HG03039 (cell line): ENCODE results near the gene DGAT2L6.
A peak's percentile ranks its signal among the peaks of the same experiment; 100 is the strongest.

ENCODE experiments used
- ATAC-seq: cut with Tn5 transposase; IDR thresholded peaks from one replicate; pipeline ENCODE4 v1.9.1; 2021; ENCODE audit warnings: mild to moderate bottlenecking, moderate library complexity; ENCODE audit not compliant: unreplicated experiment

DGAT2L6 gene

GRCh38 chrX:70176938-70177533 is at the start of gene DGAT2L6:
TSS of gene DGAT2L6 (plus strand) at chrX:70177483. CDS start at chrX:70177583, 100 bp downstream.
- no peak for ATAC-seq

GRCh38 chrX:70128071-70128470 is 49.2 kb upstream of the DGAT2L6 start:
- ATAC-seq = no peak

GRCh38 chrX:70129816-70130215 is 47.5 kb upstream of the DGAT2L6 start:
- ATAC-seq = no peak

GRCh38 chrX:70132224-70132623 is 45.1 kb upstream of the DGAT2L6 start:
- ATAC-seq = no peak

- ATAC-seq = no peak
Observed at GRCh38 chrX:70132877-70133302, 44.4 kb upstream of the DGAT2L6 start.

- ATAC-seq = peak; percentile 82
Observed at GRCh38 chrX:70133303-70134115, 43.8 kb upstream of the DGAT2L6 start, which contains the start of gene IGBP1. TSS of gene IGBP1 (plus strand) at chrX:70133447. CDS start at chrX:70133948, 501 bp downstream.

GRCh38 chrX:70134116-70134477 is 43.2 kb upstream of the DGAT2L6 start:
- peak; percentile 25 for ATAC-seq

- ATAC-seq = no peak
Observed at GRCh38 chrX:70138622-70139021, 38.7 kb upstream of the DGAT2L6 start.

GRCh38 chrX:70139736-70140135 is 37.5 kb upstream of the DGAT2L6 start:
- ATAC-seq = no peak

GRCh38 chrX:70141373-70141772 is 35.9 kb upstream of the DGAT2L6 start:
- no peak for ATAC-seq

- ATAC-seq = no peak
Observed at GRCh38 chrX:70166601-70167590, 10.4 kb upstream of the DGAT2L6 start.

- no peak for ATAC-seq
Observed at GRCh38 chrX:70168238-70169188, 8.8 kb upstream of the DGAT2L6 start.

GRCh38 chrX:70169281-70169680 is 8.0 kb upstream of the DGAT2L6 start:
- ATAC-seq = no peak

- ATAC-seq = no peak
Observed at GRCh38 chrX:70171624-70172023, 5.7 kb upstream of the DGAT2L6 start.

GRCh38 chrX:70172221-70172620 is 5.1 kb upstream of the DGAT2L6 start:
- no peak for ATAC-seq

- no peak for ATAC-seq
Observed at GRCh38 chrX:70172964-70173363, 4.3 kb upstream of the DGAT2L6 start.

- ATAC-seq = no peak
Observed at GRCh38 chrX:70174754-70175153, 2.5 kb upstream of the DGAT2L6 start.

GRCh38 chrX:70175338-70175737 is 1.9 kb upstream of the DGAT2L6 start:
- no peak for ATAC-seq

GRCh38 chrX:70183091-70183490 is 5.8 kb downstream of the DGAT2L6 start:
- no peak for ATAC-seq

GRCh38 chrX:70190225-70190624 is 12.9 kb downstream of the DGAT2L6 start:
- ATAC-seq = no peak
